SK-N-SH (cell line): Measurements from ENCODE around the gene MOCOS. TPM values are rescaled to one million over a fixed set of nuclear protein-coding genes. Genes with fewer than 3 reads are reported as not detected.

Experiments used
- CTCF ChIA-PET: fragments of 300-600, 350-600 bp; formaldehyde crosslinking; extraction: SDS; loops from one replicate; lab custom pipeline; 2021; lab: Yijun Ruan, JAX
- POLR2A ChIA-PET: fragments of 350-600 bp; sonication (Branson Sonifier 250); formaldehyde crosslinking; extraction: SDS; loops from one replicate; lab custom pipeline; 2020; ENCODE audit warnings: antibody characterized with exemption, inconsistent platforms; lab: Yijun Ruan, JAX
- DNase-seq: peaks from one replicate; pipeline ENCODE4 v3.0.0; 2012
- H2AFZ ChIP-seq: fragments of 200-600 bp; sonication (generic); 2 replicates; pipeline ENCODE4 v1.8.1; 2016; ENCODE audit warnings: antibody characterized with exemption, mild to moderate bottlenecking, low read depth
- H3F3A ChIP-seq: fragments of 200-600 bp; sonication (generic); replicated peaks from 2 replicates; pipeline ENCODE3; 2016; ENCODE audit warnings: antibody characterized with exemption, mild to moderate bottlenecking; ENCODE audit not compliant: insufficient read depth
- H3K27ac ChIP-seq, 2 experiments: fragments of 200-500 bp in 1 of 2; fragments of 200-600 bp in 1 of 2; sonication (Bioruptor generic) in 1 of 2; sonication (generic), shearing (Covaris generic) in 1 of 2; 2 replicates each; pipeline versions ENCODE4 v1.5.1 to v1.6.1; 2014 to 2016; ENCODE audit warnings: low read depth in 2 of 2, inconsistent platforms in 1 of 2, low read length in 1 of 2, mild to moderate bottlenecking in 1 of 2, mixed read lengths in 1 of 2
- H3K27me3 ChIP-seq: fragments of 200-600 bp; sonication (generic), shearing (Covaris generic); 2 replicates; pipeline ENCODE4 v1.6.1; 2016; ENCODE audit warnings: mixed run types; ENCODE audit not compliant: insufficient read depth
- H3K36me3 ChIP-seq, 2 experiments: fragments of 200-500 bp in 1 of 2; fragments of 200-600 bp in 1 of 2; sonication (Bioruptor generic) in 1 of 2; sonication (generic) in 1 of 2; replicated peaks in 1 of 2; 2 replicates each; pipeline versions ENCODE3 to v1.5.1; 2014 to 2016; ENCODE audit warnings: low read length in 1 of 2, mild to moderate bottlenecking in 1 of 2; ENCODE audit not compliant: insufficient read depth in 2 of 2, control insufficient read depth in 1 of 2
- H3K4me1 ChIP-seq, 2 experiments: fragments of 200-500 bp in 1 of 2; fragments of 200-600 bp in 1 of 2; sonication (Bioruptor generic) in 1 of 2; sonication (generic), shearing (Covaris generic) in 1 of 2; 2 replicates each; pipeline versions ENCODE4 v1.5.1 to v1.6.1; 2014 to 2016; ENCODE audit warnings: low read depth in 1 of 2, low read length in 1 of 2, mixed run types in 1 of 2; ENCODE audit not compliant: insufficient read depth in 2 of 2, control insufficient read depth in 1 of 2
- H3K4me2 ChIP-seq: fragments of 200-600 bp; sonication (generic), shearing (Covaris generic); 2 replicates; pipeline ENCODE4 v1.6.1; 2017; ENCODE audit warnings: mixed run types
- H3K4me3 ChIP-seq, 2 experiments: fragments of 200-500 bp in 1 of 2; fragments of 200-600 bp in 1 of 2; sonication (Bioruptor generic) in 1 of 2; sonication (generic), shearing (Covaris generic) in 1 of 2; 2 replicates each; pipeline versions ENCODE4 v1.5.1 to v1.8.1; 2014 to 2016; ENCODE audit warnings: low read depth in 2 of 2, inconsistent platforms in 1 of 2, low read length in 1 of 2, mild to moderate bottlenecking in 1 of 2, mixed read lengths in 1 of 2, moderate library complexity in 1 of 2
- H3K79me2 ChIP-seq: fragments of 200-600 bp; sonication (generic); 2 replicates; pipeline ENCODE4 v1.8.1; 2017; ENCODE audit warnings: mild to moderate bottlenecking; ENCODE audit not compliant: insufficient read depth
- H3K9ac ChIP-seq: fragments of 200-600 bp; sonication (generic); 2 replicates; pipeline ENCODE4 v1.6.1; 2017; ENCODE audit warnings: mixed run types
- H3K9me2 ChIP-seq: fragments of 200-600 bp; sonication (generic); 2 replicates; pipeline ENCODE4 v1.6.1; 2017; ENCODE audit warnings: mixed run types
- H3K9me3 ChIP-seq: fragments of 200-600 bp; sonication (generic); 2 replicates; pipeline ENCODE4 v1.6.1; 2017; ENCODE audit warnings: mixed run types, mild to moderate bottlenecking, moderate library complexity
- H4K20me1 ChIP-seq: fragments of 200-600 bp; sonication (generic); 2 replicates; pipeline ENCODE4 v1.6.1; 2017; ENCODE audit warnings: mild to moderate bottlenecking, mixed run types; ENCODE audit not compliant: insufficient read depth
- CTCF ChIP-seq: fragments of 200-600 bp; sonication (generic); IDR thresholded peaks from 2 replicates; pipeline ENCODE4 v1.6.1; 2017; ENCODE audit warnings: antibody characterized with exemption, mild to moderate bottlenecking, moderate library complexity
- ELF1 ChIP-seq: IDR thresholded peaks from 2 replicates; pipeline ENCODE4 v1.4.0; 2012
- FOXJ3 ChIP-seq: sonication (generic); formaldehyde crosslinking; IDR thresholded peaks from 2 replicates; pipeline ENCODE4 v1.5.1; 2020; ENCODE audit warnings: mild to moderate bottlenecking, missing genetic modification reagents
- GABPA ChIP-seq: IDR thresholded peaks from 2 replicates; pipeline ENCODE4 v1.4.0; 2012; ENCODE audit warnings: low read depth, mild to moderate bottlenecking
- IRF3 ChIP-seq: fragments of 150-350 bp; IDR thresholded peaks from 2 replicates; pipeline ENCODE4 v1.6.1; 2016; ENCODE audit warnings: mild to moderate bottlenecking, low read depth, low read length
- MAX ChIP-seq: IDR thresholded peaks from 2 replicates; pipeline ENCODE4 v1.4.0; 2012; ENCODE audit warnings: low read depth
- NFIC ChIP-seq: IDR thresholded peaks from 2 replicates; pipeline ENCODE4 v1.4.0; 2012; ENCODE audit warnings: borderline replicate concordance
- PBX3 ChIP-seq: IDR thresholded peaks from 2 replicates; pipeline ENCODE4; 2012
- POLR2AphosphoS5 ChIP-seq: IDR thresholded peaks from 2 replicates; pipeline ENCODE4 v1.6.1; 2012; ENCODE audit warnings: low read depth, low read length
- RAD21 ChIP-seq: IDR thresholded peaks from 2 replicates; pipeline ENCODE4 v1.6.1; 2012; ENCODE audit warnings: mild to moderate bottlenecking, low read length
- RCOR1 ChIP-seq: fragments of 150-350 bp; IDR thresholded peaks from 2 replicates; pipeline ENCODE4 v1.6.1; 2017; ENCODE audit warnings: antibody characterized with exemption, low read length
- TAF1 ChIP-seq: IDR thresholded peaks from 2 replicates; pipeline ENCODE4 v1.6.1; 2012; ENCODE audit warnings: low read depth, mild to moderate bottlenecking, low read length, moderate library complexity, borderline replicate concordance
- ZBTB33 ChIP-seq: IDR thresholded peaks from 2 replicates; pipeline ENCODE4 v1.4.0; 2012; ENCODE audit warnings: low read depth, borderline replicate concordance
- WGBS: methylation state at CpG from one replicate; pipeline ENCODE4 v1.1.6; 2017; ENCODE audit warnings: low lambda C conversion rate; 5-methylcytosine and 5-hydroxymethylcytosine counted together
- polyA plus RNA-seq, 3 experiments: library from polyadenylated mRNA; depleted of rRNA; stranded (reverse); fragments of >200 nt; gene quantifications; 2 replicates each; pipeline ENCODE4 v1.2.3, GENCODE V29; 2012
- TF ChIP-seq, protein P1 (sequence below): IDR thresholded peaks from 2 replicates; pipeline ENCODE4 v1.6.1; 2012; ENCODE audit warnings: mild to moderate bottlenecking, low read depth, low read length, moderate library complexity

Gene MOCOS
- polyA plus RNA-seq, 1 of the 3 experiments (the other 2 are of a cell fraction), result 1.2 TPM

DNA sequence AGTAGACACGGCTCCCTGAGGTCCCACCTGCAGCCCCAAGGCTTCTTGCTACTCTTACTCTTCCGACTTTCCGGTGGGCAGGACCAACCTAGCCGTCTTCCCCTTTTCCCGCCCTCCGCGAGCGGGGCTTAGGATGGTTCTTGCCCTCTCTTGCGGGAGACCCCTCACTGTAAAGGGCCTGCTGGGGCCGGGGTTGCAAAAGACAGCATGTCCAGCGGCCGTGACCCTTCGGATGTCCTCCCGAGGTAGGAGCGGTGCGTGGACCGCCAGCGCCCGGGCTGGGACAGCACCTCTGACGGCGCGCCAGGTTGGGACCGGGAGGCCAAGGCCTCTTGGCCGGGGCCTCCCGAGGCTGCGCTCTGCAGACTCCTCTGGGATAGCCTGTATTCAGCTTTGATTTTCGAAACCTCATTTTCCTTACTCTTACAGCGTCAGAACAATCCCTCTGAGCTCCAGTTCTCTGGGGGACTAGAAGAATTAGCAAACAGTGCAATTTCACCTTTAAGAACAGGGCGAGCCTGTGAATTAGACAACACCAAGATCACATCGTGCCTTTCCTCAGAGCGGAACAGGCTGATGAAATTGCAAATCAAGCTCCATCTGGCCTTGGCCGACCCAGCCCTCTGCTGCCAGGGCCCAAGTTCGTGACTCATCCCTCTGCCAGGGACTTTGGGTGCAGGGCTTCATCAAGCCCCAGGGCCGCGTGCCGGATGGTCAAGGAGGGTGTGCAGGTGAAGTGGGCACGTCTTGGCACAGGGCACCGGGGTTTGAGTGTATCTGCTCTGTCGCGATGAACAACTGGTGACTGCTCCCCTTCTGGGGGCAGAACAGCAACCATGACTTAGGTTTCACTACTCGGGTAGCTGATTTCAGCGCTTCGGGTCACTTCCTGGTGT, 777 bp downstream of the MOCOS start (continued):
- no peak for TF ChIP-seq IRF3
- no peak for TF ChIP-seq ELF1
- no peak for TF ChIP-seq GABPA
- TF ChIP-seq FOXJ3 (CRISPR knock-in tag), result no peak
- no peak for TF ChIP-seq POLR2AphosphoS5
- TF ChIP-seq CTCF, result no peak
- no peak for TF ChIP-seq PBX3

GRCh38 chr18:36188916-36189315, 1.6 kb downstream of the MOCOS start:
- H3K36me3 ChIP-seq, result no peaks in the 10 kb centered on the region
- H2AFZ ChIP-seq, result no peak overlapping the region
- CTCF ChIA-PET, result interaction anchor here (1.4 kb wide), 1 partner anchor 95 kb away, joined by 4 read pairs; no protein-coding TSS in a partner anchor
- H3F3A ChIP-seq, result no peaks in the 10 kb centered on the region
- H3K4me3 ChIP-seq, result no peak overlapping the region
- H3K4me1 ChIP-seq, result peaks cover 0 to 7% of the 10 kb centered on the region in 2 experiments; a peak in 1 of 4 replicates
- no peak overlapping the region for H3K4me2 ChIP-seq
- H3K27ac ChIP-seq, result no peak overlapping the region
- no peaks in the 10 kb centered on the region for H3K79me2 ChIP-seq
- no peak for DNase-seq
- H4K20me1 ChIP-seq, result no peaks in the 10 kb centered on the region
- H3K9me2 ChIP-seq, result no peaks in the 10 kb centered on the region
- H3K27me3 ChIP-seq, result no peaks in the 10 kb centered on the region
- POLR2A ChIA-PET, result no interaction called here
- H3K9ac ChIP-seq, result no peak overlapping the region
- 94% methylated on average over 3 of the region's 3 CpGs for WGBS
- H3K9me3 ChIP-seq, result no peaks in the 10 kb centered on the region
- TF ChIP-seq TAF1 (no peak), FOXJ3 (CRISPR knock-in tag) (no peak), NFIC (no peak), RAD21 (no peak), MAX (no peak), ZBTB33 (no peak), CTCF (no peak), IRF3 (no peak), RCOR1 (no peak)
- TF ChIP-seq, protein P1, sequence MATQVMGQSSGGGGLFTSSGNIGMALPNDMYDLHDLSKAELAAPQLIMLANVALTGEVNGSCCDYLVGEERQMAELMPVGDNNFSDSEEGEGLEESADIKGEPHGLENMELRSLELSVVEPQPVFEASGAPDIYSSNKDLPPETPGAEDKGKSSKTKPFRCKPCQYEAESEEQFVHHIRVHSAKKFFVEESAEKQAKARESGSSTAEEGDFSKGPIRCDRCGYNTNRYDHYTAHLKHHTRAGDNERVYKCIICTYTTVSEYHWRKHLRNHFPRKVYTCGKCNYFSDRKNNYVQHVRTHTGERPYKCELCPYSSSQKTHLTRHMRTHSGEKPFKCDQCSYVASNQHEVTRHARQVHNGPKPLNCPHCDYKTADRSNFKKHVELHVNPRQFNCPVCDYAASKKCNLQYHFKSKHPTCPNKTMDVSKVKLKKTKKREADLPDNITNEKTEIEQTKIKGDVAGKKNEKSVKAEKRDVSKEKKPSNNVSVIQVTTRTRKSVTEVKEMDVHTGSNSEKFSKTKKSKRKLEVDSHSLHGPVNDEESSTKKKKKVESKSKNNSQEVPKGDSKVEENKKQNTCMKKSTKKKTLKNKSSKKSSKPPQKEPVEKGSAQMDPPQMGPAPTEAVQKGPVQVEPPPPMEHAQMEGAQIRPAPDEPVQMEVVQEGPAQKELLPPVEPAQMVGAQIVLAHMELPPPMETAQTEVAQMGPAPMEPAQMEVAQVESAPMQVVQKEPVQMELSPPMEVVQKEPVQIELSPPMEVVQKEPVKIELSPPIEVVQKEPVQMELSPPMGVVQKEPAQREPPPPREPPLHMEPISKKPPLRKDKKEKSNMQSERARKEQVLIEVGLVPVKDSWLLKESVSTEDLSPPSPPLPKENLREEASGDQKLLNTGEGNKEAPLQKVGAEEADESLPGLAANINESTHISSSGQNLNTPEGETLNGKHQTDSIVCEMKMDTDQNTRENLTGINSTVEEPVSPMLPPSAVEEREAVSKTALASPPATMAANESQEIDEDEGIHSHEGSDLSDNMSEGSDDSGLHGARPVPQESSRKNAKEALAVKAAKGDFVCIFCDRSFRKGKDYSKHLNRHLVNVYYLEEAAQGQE, result no peak
